Pancreas (tissue), 10 donors: ENCODE data around the gene COG1. TPM values are rescaled to one million over a fixed set of nuclear protein-coding genes. Genes with fewer than 3 reads are reported as not detected.

Source experiments
- ATAC-seq, 4 donors: fragments of 200-7000 bp; cut with Tn5 transposase; one replicate each; pipeline versions ENCODE4 v1.8.0 to v1.9.1; 2020; ENCODE audit warnings: mild to moderate bottlenecking in 4 of 4, moderate library complexity in 4 of 4
- DNase-seq, 6 donors: peaks; one replicate each; pipeline ENCODE4 v3.0.0-alpha.2; 2020
- FAIRE-seq: peaks from 2 replicates; lab custom pipeline; 2012; peaks lifted over from hg19 to GRCh38; lab: Jason Lieb, UNC
- H3K27ac ChIP-seq, 4 donors: fragments of 200-600 bp; sonication (generic); 1 replicate in 3 of 4; 2 replicates in 1 of 4; pipeline versions ENCODE4 v1.5.0 to v1.8.0; 2020
- H3K27me3 ChIP-seq, 4 donors: fragments of 200-600 bp; one replicate each; pipeline ENCODE4 v1.8.0; 2021
- H3K36me3 ChIP-seq, 3 donors: fragments of 200-600 bp; sonication (generic) in 1 of 3; one replicate each; pipeline versions ENCODE4 v1.5.0 to v1.8.0; 2020 to 2021
- H3K4me1 ChIP-seq, 3 donors: fragments of 200-600 bp; one replicate each; pipeline ENCODE4 v1.8.0; 2021
- H3K4me3 ChIP-seq, 4 donors: fragments of 200-600 bp; sonication (generic) in 2 of 4; one replicate each; pipeline versions ENCODE4 v1.5.0 to v1.8.0; 2020 to 2021
- H3K9me3 ChIP-seq, 4 donors: fragments of 200-600 bp; one replicate each; pipeline ENCODE4 v1.8.0; 2021
- CTCF ChIP-seq, 4 donors: fragments of 200-600 bp; sonication (generic) in 3 of 4; IDR thresholded peaks; one replicate each; pipeline versions ENCODE4 v1.5.0 to v1.8.0; 2021; ENCODE audit warnings: antibody characterized with exemption in 4 of 4
- WGBS, 2 donors: extraction: QIAGEN DNeasy Blood & Tissue Kit; methylation state at CpG; one replicate each; pipeline ENCODE4 v1.1.7; 2013; 5-methylcytosine and 5-hydroxymethylcytosine counted together
- intact Hi-C, 3 donors: fragments of 100-400 bp; cut with DNase I; formaldehyde crosslinking; loops; one replicate each; pipeline versions ENCODE4 v1.11.1 to v1.14.2; 2022
- polyA plus RNA-seq, 2 donors: library from polyadenylated mRNA; stranded (reverse); fragments of 200-250 nt; gene quantifications; one replicate each; pipeline ENCODE4 v1.2.3, GENCODE V29; 2013
- total RNA-seq, 6 donors: library from RNA; stranded (reverse); fragmentation: NEBNext Ultra II Directional in 4 of 6; extraction: Animal tissue kit (Norgen Biotek cat#: 25700) in 4 of 6; gene quantifications; one replicate each; pipeline versions ENCODE4 v1.2.1 to v1.2.4, GENCODE V29; 2021 to 2023
- donor health status: healthy with polysubstance abuse.
- donor health status: DM: no; HTN: no; CAD: no; lungs with moderate emphysema.
- donor health status: DM: no; HTN: no; CAD: no.
- donor health status: control.
- donor health status: control.
- donor health status: Bipolar disorder and iron deficiency.
- donor health status: DM: yes; HTN: yes; CAD: no.
- donor health status: DM: no; HTN: no; CAD: no.
- donor health status: DM: no; HTN: no; CAD: no.
- donor health status: DM: yes; HTN: yes; CAD: no.

Gene COG1
- total and polyA plus RNA-seq, 8 donors, result 21.1 to 29.6 (median 25.5) TPM

GRCh38 chr17:73214851-73215250, 22.0 kb downstream of the COG1 start:
- 69 to 71% methylated on average over 4 of the region's 4 CpGs for WGBS, 2 donors
- H3K4me3 ChIP-seq, result no peak overlapping the region
- DNase-seq, result no peak
- ATAC-seq, result peak in 1 of 4 donors; percentile 16
- no peaks in the 10 kb centered on the region for H3K27me3 ChIP-seq
- FAIRE-seq, result no peak
- H3K36me3 ChIP-seq, result peaks cover 0 to 1% (median 0%) of the 10 kb centered on the region in 3 donors
- no peak for TF ChIP-seq CTCF (IDR thresholded peaks at IDR 0.05)
- no peaks in the 10 kb centered on the region for H3K4me1 ChIP-seq
- no peak overlapping the region for H3K27ac ChIP-seq
- intact Hi-C loops, result no loop called here
- no peaks in the 10 kb centered on the region for H3K9me3 ChIP-seq

- peak in 3 of 4 donors; percentile 27 to 75 (median 32) for ATAC-seq
- no peak for FAIRE-seq
Measured at GRCh38 chr17:73215447-73215846, 22.6 kb downstream of the COG1 start.

GRCh38 chr17:73223626-73224230, 30.9 kb downstream of the COG1 start:
- intact Hi-C loops, result no loop called here
- FAIRE-seq, result no peak
- 94 to 96% methylated on average over 2 of the region's 2 CpGs for WGBS, 2 donors
- no peaks in the 10 kb centered on the region for H3K36me3 ChIP-seq
- TF ChIP-seq CTCF (IDR thresholded peaks at IDR 0.05), result no peak
- H3K9me3 ChIP-seq, result no peaks in the 10 kb centered on the region
- no peak for DNase-seq
- no peak for ATAC-seq
- H3K4me3 ChIP-seq, result no peak overlapping the region
- peaks cover 10 to 21% (median 20%) of the 10 kb centered on the region in 3 donors for H3K4me1 ChIP-seq
- H3K27me3 ChIP-seq, result no peaks in the 10 kb centered on the region
- no peak overlapping the region for H3K27ac ChIP-seq

More at GRCh38 chr17:73215447-73215846, 22.6 kb downstream of the COG1 start:
- no peak for TF ChIP-seq CTCF (IDR thresholded peaks at IDR 0.05)
- Histone ChIP-seq H3K9me3 (no peaks in the 10 kb centered on the region), H3K4me1 (no peaks in the 10 kb centered on the region), H3K27ac (no peak overlapping the region), H3K27me3 (no peaks in the 10 kb centered on the region), H3K4me3 (no peak overlapping the region), H3K36me3 (no peaks in the 10 kb centered on the region)
- intact Hi-C loops, result no loop called here
- 75 to 77% methylated on average over 2 of the region's 2 CpGs for WGBS, 2 donors
- no peak for DNase-seq

- no peaks in the 10 kb centered on the region for H3K27me3 ChIP-seq
- no peak for FAIRE-seq
- H3K27ac ChIP-seq, result no peak overlapping the region
- no peak for ATAC-seq
- 92 to 95% methylated on average over 2 of the region's 2 CpGs for WGBS, 2 donors
- no peak for TF ChIP-seq CTCF (IDR thresholded peaks at IDR 0.05)
- peaks cover 10 to 26% (median 25%) of the 10 kb centered on the region in 3 donors for H3K4me1 ChIP-seq
- no peaks in the 10 kb centered on the region for H3K36me3 ChIP-seq
- H3K4me3 ChIP-seq, result no peak overlapping the region
- DNase-seq, result no peak
- no peaks in the 10 kb centered on the region for H3K9me3 ChIP-seq
- intact Hi-C loops, result no loop called here
Measured at GRCh38 chr17:73224237-73224636, 31.4 kb downstream of the COG1 start.

- no peak overlapping the region for H3K27ac ChIP-seq
- no peaks in the 10 kb centered on the region for H3K9me3 ChIP-seq
- 81 to 82% methylated on average over 5 of the region's 5 CpGs for WGBS, 2 donors
- TF ChIP-seq CTCF (IDR thresholded peaks at IDR 0.05), result no peak
- peaks cover 10 to 29% (median 28%) of the 10 kb centered on the region in 3 donors for H3K4me1 ChIP-seq
- H3K4me3 ChIP-seq, result no peak overlapping the region
- H3K36me3 ChIP-seq, result no peaks in the 10 kb centered on the region
- no peaks in the 10 kb centered on the region for H3K27me3 ChIP-seq
- intact Hi-C loops, result no loop called here
- DNase-seq, result no peak
- FAIRE-seq, result no peak
- no peak for ATAC-seq
Measured at GRCh38 chr17:73224663-73225305, 31.9 kb downstream of the COG1 start.
